Activated CD4-positive, alpha-beta T cell treated with anti-CD3 and anti-CD28 coated beads for 36 hours (primary cell): Measurements from ENCODE around the gene DNMT3L. TPM values are rescaled to one million over a fixed set of nuclear protein-coding genes. Genes with fewer than 3 reads are reported as not detected.
"Not testable (repeated sequence)": the region's sequence is repeated elsewhere in the genome, so short reads cannot be mapped to it uniquely, and the experiment has no call there.

Experiments used
- ATAC-seq: fragments of 200-7000 bp; cut with Tn5 transposase; one replicate; pipeline ENCODE4 v1.10.0; 2021; ENCODE audit warnings: mild to moderate bottlenecking, moderate library complexity
- CTCF ChIA-PET: fragments of 350-600 bp; sonication (Branson Sonifier 250); formaldehyde crosslinking; loops from one replicate; lab custom pipeline; 2021; ENCODE audit warnings: antibody characterized with exemption; lab: Charles Lee
- POLR2A ChIA-PET: fragments of 350-600 bp; sonication (Branson Sonifier 250); formaldehyde crosslinking; loops from one replicate; lab custom pipeline; 2021; ENCODE audit warnings: antibody characterized with exemption, inconsistent platforms; lab: Charles Lee
- DNase-seq: peaks from one replicate; pipeline ENCODE4 v3.0.0-alpha.2; 2020
- H3K27ac Mint-ChIP-seq: one replicate; pipeline ENCODE4 v1.8.0; 2021; ENCODE audit warnings: mixed read lengths
- H3K27me3 Mint-ChIP-seq: one replicate; pipeline ENCODE4 v1.8.0; 2021; ENCODE audit warnings: mixed read lengths
- H3K36me3 Mint-ChIP-seq: one replicate; pipeline ENCODE4 v1.8.0; 2021; ENCODE audit warnings: low read depth, mixed read lengths
- H3K4me1 Mint-ChIP-seq: one replicate; pipeline ENCODE4 v1.8.0; 2021; ENCODE audit warnings: mixed read lengths
- H3K4me3 Mint-ChIP-seq: one replicate; pipeline ENCODE4 v1.8.0; 2021; ENCODE audit warnings: mild to moderate bottlenecking, moderate library complexity, mixed read lengths
- H3K9me3 Mint-ChIP-seq: one replicate; pipeline ENCODE4 v1.8.0; 2021; ENCODE audit warnings: low read depth, mixed read lengths
- intact Hi-C, 2 experiments: fragments of 100-400 bp; cut with DNase I in 1 of 2; cut with micrococcal nuclease in 1 of 2; formaldehyde crosslinking; loops; one replicate each; pipeline versions ENCODE4 v1.14.2 to v1.15.1; 2022 to 2024; cut with DNase I, micrococcal nuclease
- total RNA-seq, 2 experiments: library from RNA; stranded (reverse); gene quantifications; one replicate each; pipeline ENCODE4 v1.2.3, GENCODE V29; 2021

DNMT3L gene
- total RNA-seq, 2 experiments from 2014 or later: not detected

DNA sequence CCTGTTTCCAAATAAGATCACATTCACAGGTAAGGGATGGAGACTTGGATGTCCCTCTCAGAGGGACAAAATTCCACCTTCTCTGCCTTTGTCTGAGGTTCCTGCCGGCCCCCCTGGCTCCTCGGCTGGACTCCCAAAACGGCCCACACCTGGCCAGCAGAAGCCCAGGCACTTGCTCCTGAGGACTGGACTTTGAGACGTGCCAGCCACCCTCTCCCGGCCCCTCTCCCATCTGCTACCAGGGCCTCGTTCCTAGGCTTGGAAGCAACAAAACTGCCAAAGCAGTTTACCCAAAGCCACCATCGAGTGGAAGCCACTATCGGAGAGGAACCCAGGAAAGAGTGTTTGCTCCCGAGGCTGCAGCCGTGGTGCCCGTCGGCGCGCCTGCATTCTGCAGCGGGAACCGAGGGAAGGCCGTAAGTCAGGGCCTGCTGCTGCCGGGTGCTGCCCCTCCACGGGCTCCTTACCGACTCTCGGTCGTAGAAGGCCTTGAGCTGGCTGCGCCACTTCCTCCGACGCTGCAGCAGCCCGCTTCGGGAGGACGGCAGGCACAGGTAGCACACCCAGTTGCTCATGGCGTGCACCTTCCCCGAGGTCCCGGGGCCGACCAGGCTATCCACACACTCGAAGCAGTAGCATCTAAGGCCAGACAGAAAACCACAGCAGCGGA is 3.5 kb downstream of the DNMT3L start:
- ATAC-seq (no peak), DNase-seq (no peak)
- ChIA-PET POLR2A (interaction anchor here (0.7 kb wide), 1 partner anchor 226 kb away, joined by 4 read pairs; no protein-coding TSS in a partner anchor), CTCF (no interaction called here)
- H3K36me3 Mint-ChIP-seq: no peaks in the 10 kb centered on the region
- peaks cover 4% of the 10 kb centered on the region for H3K27me3 Mint-ChIP-seq
- no peak overlapping the region for H3K27ac Mint-ChIP-seq
- no peaks in the 10 kb centered on the region for H3K9me3 Mint-ChIP-seq
- no peaks in the 10 kb centered on the region for H3K4me1 Mint-ChIP-seq
- intact Hi-C loops: no loop called here
- H3K4me3 Mint-ChIP-seq: no peak overlapping the region

DNA sequence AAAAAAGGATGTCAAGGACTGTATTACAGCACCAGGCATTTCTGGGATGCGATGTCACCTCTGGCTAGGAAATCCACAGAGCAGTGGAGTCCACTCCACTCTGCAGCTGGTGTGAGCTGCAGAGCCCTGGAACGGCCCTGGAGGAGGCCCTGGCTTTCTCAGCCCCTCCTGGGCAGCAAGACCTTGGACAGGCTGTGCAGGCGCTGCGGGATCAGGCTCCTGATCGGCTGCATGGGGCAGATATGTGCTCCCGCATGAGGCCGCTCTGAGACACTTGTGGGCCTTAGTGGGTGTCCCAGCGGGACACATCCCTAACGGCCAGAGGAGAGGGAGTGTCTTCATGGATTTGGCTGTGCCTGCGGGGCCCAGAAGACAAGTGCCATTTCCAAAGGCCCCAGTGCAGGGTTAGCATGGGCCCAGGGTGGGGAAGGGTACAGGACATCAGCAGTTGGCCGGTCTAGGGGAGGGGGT is 6.2 kb downstream of the DNMT3L start:
- Mint-ChIP-seq H3K4me3 (no peak overlapping the region), H3K27me3 (peaks cover 4% of the 10 kb centered on the region), H3K36me3 (no peaks in the 10 kb centered on the region), H3K9me3 (no peaks in the 10 kb centered on the region), H3K4me1 (no peaks in the 10 kb centered on the region), H3K27ac (no peak overlapping the region)
- intact Hi-C loops: no loop called here
- DNase-seq (no peak), ATAC-seq (no peak)
- ChIA-PET POLR2A (no interaction called here), CTCF (no interaction called here)

DNA sequence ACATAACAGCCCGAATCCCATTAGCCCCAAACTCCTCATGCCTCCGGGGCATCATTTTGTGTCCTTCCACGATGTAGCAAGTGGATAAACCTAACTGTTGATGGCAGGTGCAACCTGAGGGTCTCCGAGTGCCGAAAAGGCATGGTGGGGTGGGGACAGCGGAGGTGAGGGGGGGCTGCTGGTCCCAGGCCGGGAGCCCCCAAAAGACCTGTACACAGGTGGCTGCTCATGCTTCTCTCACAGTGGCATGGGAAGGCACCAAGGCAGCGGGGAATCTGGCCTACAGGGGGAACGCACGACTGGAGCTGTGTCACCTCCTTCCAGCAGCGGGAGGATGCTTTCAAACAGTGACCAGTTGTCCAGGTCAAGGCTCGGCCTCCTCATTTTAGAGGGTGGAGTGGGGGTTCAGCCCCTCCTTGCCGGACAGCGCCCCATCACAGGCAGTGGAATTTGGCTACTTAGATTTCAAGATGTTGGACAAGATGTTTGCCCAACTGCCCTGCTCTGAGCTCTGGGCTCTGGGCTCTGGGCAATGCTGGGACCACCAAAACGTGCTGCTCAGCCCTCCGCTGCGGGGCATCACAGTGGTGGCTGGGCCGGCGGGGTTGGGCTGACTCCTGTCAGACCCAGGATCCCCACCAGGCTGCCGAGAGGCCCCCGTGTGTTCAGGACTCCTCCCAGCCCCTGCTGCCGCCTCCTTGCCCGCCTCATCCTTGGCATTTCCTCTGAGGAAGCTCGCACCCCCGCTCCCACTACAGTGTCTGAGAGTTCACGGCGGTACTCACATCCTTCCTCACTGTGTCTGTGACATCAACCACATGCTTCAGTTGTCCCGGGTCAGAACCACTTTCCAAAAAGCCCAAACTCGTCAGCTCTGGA is 7.6 kb downstream of the DNMT3L start:
- POLR2A ChIA-PET: no interaction called here
- H3K36me3 Mint-ChIP-seq: no peaks in the 10 kb centered on the region

DNA sequence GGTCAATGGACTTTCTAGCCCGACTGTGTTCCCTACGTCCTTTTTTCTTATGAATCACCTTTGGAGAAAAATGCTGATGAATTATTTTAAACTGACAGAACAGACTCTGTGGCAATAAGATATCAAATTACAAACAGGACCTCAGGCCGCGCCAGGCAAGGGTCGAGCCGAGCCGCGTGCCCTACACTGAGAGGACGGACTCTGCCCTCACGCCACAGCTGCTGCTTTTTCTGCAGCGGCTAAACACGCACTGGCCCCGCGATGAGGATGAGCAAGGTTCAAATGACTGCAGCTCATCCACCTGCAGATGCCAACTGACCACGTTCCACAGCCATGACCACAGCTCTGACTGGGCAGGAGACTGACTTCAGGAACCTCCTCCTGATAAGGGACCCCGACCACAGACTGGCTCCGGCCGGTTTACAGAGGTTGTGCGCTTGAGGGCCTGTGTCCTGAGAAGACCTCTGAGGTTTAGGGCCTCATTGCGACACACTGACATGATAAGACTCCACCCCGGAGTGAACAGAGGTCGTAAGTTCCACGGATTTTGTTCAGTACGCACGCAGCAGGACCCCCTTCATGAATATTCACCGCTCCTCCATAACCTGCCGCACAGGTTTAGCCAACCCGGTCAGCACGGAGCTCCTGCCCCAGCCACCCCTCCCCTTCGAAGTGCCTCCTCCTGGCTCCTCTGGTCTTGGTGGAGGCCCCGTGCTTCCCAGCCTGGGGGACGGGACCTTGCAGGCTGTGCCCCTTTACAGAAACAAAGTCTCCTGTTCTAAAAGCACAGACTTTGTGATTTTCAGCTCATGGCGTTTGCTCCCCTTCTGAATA is 12.3 kb downstream of the DNMT3L start:
- H3K27me3 Mint-ChIP-seq, H3K9me3 Mint-ChIP-seq, H3K4me1 Mint-ChIP-seq, POLR2A ChIA-PET, CTCF ChIA-PET, H3K36me3 Mint-ChIP-seq, H3K4me3 Mint-ChIP-seq, H3K27ac Mint-ChIP-seq, intact Hi-C loops, ATAC-seq, DNase-seq: not testable (repeated sequence)

More for the DNA sequence above, 7.6 kb downstream of the DNMT3L start:
- DNase-seq (no peak), ATAC-seq (no peak)
- Mint-ChIP-seq H3K27ac (no peak overlapping the region), H3K4me1 (no peaks in the 10 kb centered on the region), H3K27me3 (peaks cover 4% of the 10 kb centered on the region), H3K9me3 (no peaks in the 10 kb centered on the region), H3K4me3 (no peak overlapping the region)
- CTCF ChIA-PET: no interaction called here
- intact Hi-C loops: no loop called here

DNA sequence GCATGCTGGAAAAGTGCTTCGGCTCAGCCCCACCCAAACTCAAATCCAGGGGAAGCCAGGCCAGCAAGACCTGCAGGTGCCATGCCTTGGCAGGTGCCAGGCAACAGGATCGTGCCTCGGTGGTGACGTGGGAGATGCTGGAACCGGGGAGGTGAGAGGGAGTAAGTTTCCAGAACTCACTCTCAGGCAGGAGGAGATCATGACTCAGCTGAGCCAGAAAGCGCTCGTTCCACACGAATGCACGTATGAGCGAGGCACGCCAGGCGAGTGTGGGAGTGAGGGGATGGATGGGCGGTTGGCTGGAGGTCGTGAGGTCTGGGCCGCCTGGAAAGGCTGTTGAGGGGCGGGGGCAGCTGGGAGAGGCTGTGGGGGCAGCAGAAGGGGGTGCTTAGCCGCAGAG is 13.8 kb downstream of the DNMT3L start:
- CTCF ChIA-PET, DNase-seq, H3K27me3 Mint-ChIP-seq, intact Hi-C loops, H3K9me3 Mint-ChIP-seq, POLR2A ChIA-PET, H3K4me1 Mint-ChIP-seq, H3K4me3 Mint-ChIP-seq, ATAC-seq, H3K36me3 Mint-ChIP-seq, H3K27ac Mint-ChIP-seq: not testable (repeated sequence)

DNA sequence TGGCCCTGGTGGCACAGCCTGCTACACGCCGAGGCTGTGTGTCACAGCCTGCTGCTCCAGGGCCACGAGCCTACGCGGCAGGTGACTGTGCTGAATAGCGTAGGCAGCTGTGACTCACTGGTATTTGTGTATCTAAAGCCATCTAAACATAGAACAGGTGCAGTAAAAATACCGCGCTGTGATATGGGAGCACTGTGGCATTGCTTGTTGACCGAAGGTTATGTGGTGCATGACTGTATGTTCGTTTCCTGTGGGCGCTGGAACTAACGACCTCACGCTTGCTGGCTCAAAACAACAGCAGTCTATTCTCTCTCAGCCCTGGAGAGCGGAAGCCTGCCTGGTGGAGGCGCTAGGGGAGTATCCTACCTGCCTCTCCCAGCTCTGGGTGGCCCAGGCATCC is 17.7 kb downstream of the DNMT3L start:
- H3K4me3 Mint-ChIP-seq, H3K27ac Mint-ChIP-seq, CTCF ChIA-PET, intact Hi-C loops, DNase-seq, H3K36me3 Mint-ChIP-seq, POLR2A ChIA-PET, H3K27me3 Mint-ChIP-seq, H3K4me1 Mint-ChIP-seq, H3K9me3 Mint-ChIP-seq: not testable (repeated sequence)
- ATAC-seq: peak; percentile 82

DNA sequence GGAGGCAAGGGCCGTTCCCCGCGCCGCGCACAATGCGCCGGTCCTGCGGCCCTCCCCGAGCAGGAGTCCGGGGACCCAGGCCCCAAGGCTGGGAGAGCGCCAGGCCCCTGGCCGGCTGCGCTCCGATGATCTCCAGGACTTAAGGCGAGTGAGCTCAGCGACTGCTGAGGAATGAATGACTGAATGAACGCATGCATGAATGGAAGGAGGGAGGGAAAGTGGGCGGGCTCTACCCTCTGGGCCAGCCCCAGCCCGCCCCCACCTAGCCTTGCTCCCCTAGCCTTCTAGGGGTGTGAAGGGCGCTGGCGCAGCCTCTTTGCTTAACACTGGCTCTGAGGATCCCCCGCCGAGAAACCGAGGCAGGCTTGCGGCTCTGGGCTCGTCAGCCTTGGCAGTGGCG is 20.4 kb downstream of the DNMT3L start:
- CTCF ChIA-PET, H3K36me3 Mint-ChIP-seq, DNase-seq, H3K4me1 Mint-ChIP-seq, H3K9me3 Mint-ChIP-seq, POLR2A ChIA-PET, H3K4me3 Mint-ChIP-seq, H3K27me3 Mint-ChIP-seq, intact Hi-C loops, H3K27ac Mint-ChIP-seq: not testable (repeated sequence)
- peak; percentile 38 for ATAC-seq

DNA sequence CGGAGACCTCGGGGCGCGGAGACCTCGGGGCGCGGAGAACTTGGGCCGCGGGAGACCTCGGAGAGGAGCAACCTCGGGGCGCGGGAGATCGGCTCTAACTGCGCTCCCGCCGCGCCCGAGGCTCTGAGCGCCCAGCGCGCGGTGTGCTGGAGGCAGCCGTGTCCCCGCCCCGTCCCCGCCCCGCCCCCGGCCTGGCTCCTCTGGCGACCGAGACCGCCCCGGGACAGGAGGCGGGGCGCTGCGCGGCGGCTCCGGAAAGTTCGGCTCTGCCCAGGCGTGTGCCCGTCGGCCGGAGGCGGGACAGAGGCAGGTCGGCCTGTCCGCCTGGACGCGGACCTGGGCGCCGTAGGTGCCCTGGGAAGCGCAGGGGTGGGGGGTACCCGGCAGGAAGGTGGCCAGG is 20.9 kb downstream of the DNMT3L start, which contains the start of gene ICOSLG:
ICOSLG (minus strand) TSS at position 102 of the 400 bp plus-strand sequence. CDS start 126 bp downstream, outside the sequence.
- H3K4me3 Mint-ChIP-seq, H3K36me3 Mint-ChIP-seq, intact Hi-C loops, POLR2A ChIA-PET, H3K27ac Mint-ChIP-seq, H3K9me3 Mint-ChIP-seq, H3K27me3 Mint-ChIP-seq, DNase-seq, H3K4me1 Mint-ChIP-seq, CTCF ChIA-PET: not testable (repeated sequence)
- peak; percentile 49 for ATAC-seq

DNA sequence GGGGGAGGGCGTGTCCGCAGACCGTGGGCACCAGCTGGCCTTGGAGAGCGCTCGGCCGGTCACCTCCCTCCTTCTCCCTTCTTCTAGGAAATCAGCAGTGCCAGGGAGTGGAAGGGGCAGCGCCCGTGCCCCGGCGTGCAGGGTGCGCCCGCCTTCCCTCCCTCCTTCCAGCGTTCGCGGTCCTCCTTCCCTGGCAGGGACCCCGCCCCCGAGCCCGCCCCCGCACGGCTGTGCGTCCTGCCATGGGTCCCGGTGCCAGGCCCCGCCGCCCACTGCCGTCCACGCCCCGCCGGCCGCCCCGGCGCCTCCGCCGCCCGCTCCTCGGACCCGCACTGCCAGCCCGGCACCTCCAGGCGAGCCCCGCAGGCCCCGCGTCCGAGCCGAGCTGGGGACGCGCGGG is 21.3 kb downstream of the DNMT3L start:
- H3K27ac Mint-ChIP-seq, H3K27me3 Mint-ChIP-seq, H3K4me1 Mint-ChIP-seq, DNase-seq, ATAC-seq, CTCF ChIA-PET, H3K36me3 Mint-ChIP-seq, H3K9me3 Mint-ChIP-seq, H3K4me3 Mint-ChIP-seq, intact Hi-C loops, POLR2A ChIA-PET: not testable (repeated sequence)

DNA sequence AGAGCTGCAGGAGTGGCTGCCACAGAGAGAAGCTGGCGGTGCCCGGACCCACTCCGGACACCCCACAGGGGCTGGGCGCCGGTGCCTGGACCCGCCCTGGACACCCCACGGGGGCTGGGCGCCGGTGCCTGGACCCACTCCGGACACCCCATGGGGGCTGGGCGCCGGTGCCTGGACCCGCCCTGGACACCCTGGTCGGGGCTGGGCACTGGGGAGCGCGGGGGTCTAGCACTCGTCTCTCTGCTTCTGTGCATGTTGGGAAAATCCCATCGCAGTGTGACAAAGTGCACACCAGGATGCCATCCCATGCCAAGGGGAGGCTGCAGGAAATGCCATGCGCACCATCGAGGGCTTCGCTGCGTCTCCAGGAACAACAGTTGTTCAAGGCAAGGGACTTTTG is 32.1 kb downstream of the DNMT3L start:
- ATAC-seq, H3K27me3 Mint-ChIP-seq, CTCF ChIA-PET, intact Hi-C loops, H3K27ac Mint-ChIP-seq, H3K4me3 Mint-ChIP-seq, H3K4me1 Mint-ChIP-seq, POLR2A ChIA-PET, H3K9me3 Mint-ChIP-seq, H3K36me3 Mint-ChIP-seq: not testable (repeated sequence)
- DNase-seq: peak; percentile 1

DNA sequence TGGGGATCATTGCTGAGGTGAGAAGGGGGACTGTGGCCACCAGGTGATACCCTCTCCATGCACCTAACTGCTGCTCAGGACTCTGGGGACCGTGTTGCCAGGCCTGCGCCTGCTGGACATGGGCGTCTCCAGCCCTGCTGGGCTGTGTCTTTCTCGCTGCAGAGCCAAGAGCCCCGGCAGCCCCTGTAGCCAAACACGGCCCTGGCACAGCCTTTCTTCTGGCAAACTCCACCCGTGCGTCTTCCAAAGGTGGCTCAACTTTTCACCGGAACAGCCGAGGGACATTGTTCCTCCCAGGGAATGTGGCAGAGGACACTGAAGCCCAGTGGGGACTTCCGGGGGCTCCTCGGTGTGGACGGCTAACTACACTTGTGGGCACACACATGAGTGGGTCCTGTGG is 33.6 kb downstream of the DNMT3L start:
- H3K27me3 Mint-ChIP-seq, DNase-seq, ATAC-seq, H3K27ac Mint-ChIP-seq, CTCF ChIA-PET, H3K36me3 Mint-ChIP-seq, POLR2A ChIA-PET, H3K4me3 Mint-ChIP-seq, H3K9me3 Mint-ChIP-seq, intact Hi-C loops, H3K4me1 Mint-ChIP-seq: not testable (repeated sequence)
